T follicular helper cell (primary cell): ENCODE data around the gene REG4.
"Not testable (repeated sequence)": the region's sequence is repeated elsewhere in the genome, so short reads cannot be mapped to it uniquely, and the experiment has no call there.

ENCODE experiments used
- DNase-seq: peaks from one replicate; pipeline ENCODE4 v3.0.0-alpha.2; 2020; ENCODE audit warnings: low read depth

Gene REG4

GRCh38 chr1:119808491-119808890 is 2.8 kb downstream of the REG4 start:
- no peak for DNase-seq

GRCh38 chr1:119806489-119806888 is 4.8 kb downstream of the REG4 start:
- DNase-seq, result no peak

- no peak for DNase-seq
Observed at GRCh38 chr1:119805746-119806145, 5.5 kb downstream of the REG4 start.

DNA sequence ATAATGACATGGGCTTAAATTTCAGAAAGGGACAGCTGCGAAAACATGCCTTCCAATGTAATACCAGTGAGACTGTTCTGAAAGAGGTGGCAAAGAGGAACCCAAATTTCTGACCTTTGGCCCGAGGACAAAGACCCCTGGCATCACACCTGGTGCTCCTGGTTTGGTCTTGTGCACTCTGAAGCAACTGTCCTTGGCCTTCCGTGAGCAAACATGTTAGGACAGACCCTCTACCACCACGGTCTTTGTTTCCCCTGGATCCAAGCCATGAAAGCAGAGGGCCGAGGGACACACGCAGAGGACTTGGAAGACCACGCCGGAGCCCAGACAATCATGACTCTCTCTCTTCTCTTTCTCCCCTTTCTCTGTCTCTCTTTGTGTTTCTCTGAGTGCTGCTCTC is 6.0 kb downstream of the REG4 start:
- DNase-seq, result no peak

GRCh38 chr1:119799599-119800177 is 11.6 kb downstream of the REG4 start:
- no peak for DNase-seq

DNA sequence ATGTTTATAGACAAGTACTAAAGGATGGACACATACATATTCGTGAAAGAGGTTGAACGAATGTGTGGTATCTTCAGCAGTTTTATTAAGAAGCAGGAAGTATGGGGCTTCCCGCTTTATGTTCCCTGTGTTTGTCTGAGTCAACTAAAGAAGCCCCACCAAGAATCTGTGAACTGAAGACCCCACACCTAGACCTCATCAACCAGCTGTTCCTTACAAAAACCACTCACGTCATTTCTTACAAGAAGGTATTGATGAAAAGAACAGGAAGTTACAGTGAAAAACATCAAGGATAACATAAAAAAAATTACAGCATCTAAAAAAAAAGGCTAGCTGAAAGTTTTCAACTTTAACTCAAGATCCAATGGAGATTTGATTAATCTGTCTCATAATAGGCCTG is 12.3 kb downstream of the REG4 start:
- DNase-seq, result no peak

- DNase-seq, result no peak
Observed at GRCh38 chr1:119797606-119798005, 13.7 kb downstream of the REG4 start.

DNA sequence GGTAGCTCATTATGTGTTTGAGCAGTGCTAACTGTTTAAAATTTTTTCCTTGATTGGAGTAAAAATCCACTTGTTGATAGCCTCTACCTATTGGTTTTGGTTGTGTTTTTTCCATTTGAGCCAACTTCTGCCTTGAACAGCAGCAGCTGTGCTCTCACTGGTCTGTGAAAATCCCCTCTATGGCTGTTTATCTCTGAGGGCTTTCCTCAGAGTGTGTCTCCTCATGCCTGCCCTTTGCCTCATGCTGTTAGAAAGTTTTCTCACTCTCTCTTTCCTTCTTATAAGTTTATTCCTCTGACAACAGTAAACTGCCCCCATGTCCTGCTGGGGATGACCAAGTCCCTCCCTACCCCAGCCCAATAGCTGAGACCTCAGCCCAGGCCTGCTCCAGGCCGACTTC is 14.1 kb downstream of the REG4 start:
- DNase-seq, result no peak

GRCh38 chr1:119795261-119796200 is 15.7 kb downstream of the REG4 start:
- no peak for DNase-seq

DNA sequence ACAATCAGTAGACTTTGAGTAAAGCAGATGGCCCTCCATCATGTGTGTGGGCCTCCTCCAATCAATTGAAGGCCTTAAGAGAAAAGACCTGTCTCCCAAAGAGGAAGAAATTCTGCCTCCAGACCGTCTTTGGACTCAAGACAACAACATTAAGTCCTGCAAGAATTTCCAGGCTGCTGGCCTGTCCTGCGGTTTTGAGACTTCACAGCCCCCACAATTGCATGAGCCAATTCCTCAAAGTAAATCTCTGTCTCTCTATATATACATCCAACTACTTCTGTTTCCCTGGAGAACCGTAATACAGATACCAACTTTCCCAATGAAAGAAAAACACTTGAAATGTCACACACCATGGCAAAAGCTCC is 16.4 kb downstream of the REG4 start:
- no peak for DNase-seq

DNA sequence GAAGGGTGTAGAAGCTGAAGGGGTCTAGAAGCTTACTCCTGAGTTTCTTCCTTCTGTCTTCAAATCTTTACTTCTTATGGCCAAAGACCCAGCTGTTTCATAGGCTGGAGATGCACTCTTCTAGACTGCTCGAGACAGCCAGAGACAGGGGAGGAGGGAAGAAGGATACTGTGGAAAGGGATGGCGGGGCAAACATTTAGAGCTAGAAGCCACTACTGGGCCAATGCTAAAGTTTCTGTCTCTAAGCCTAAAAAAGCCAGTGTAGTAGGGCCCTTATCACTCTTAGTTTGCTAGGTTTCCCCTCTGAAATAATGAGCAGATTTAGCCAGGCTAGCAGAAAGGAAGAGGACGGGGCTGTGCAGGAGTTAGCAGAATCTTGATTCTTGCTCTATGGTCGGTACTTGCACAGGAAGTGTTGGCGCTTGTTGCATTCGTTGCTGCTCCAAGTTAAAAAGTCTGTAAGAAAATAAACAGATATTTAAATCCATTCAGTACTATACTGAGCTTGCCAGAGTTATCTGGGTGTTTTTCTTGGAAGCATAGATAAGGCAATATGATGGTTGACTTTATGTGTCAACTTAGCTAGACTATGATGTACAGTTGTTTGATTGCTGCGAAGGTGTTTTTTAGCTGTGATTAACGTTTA is 16.9 kb downstream of the REG4 start:
- no peak for DNase-seq

DNA sequence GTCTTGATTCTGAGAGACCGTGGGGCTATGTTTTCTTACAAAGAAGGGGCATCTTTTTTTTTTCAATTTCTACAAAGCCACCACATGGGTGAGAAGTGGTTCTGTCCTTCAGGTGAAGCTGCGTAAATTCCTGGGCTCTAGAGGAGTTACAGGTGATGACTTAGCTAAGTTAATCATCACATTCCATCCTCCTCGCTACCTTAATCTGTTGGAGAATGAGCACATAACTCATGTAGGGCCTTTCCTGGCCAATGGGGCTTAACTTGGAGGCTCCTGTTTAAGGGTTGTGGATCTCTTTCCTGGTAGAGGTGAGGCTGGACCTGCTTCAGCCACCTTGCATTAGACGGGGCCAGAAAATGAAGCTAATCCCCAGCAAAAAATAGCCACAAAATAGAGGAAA is 19.9 kb downstream of the REG4 start:
- DNase-seq, result no peak

DNA sequence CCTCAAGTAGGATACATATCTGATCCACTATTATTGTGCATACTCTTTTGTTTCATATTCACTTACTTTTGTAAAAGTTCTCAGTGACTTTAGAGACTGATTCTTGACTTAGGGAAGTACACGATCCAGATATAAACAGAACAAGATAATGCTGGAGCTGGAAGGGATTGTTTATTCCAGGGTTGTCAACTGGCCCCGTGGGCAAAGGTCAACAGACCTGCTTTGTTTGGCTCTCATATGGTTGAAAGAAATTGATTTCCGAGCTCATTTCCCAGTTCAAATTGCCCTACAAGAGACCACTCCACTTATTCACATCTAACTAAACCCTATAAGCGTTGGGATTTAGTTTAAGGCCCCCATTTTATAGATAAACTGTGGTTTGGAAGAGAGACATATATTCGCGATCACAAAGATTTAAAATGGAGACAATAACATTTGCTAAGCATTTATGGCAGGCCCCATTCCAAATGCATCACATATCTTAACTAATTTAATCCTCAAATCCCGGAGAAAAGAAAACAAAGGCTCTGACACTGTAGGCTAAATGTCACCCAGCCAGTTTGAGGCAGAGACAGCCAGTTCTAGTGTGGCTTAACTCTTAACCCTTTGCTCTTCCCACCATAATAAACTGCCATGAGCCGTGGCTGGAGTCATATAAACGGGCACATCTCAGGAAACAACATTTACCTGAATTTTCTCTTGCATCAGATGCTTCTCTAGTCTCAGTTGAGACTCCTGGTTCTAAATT is 20.6 kb downstream of the REG4 start:
- DNase-seq, result no peak

- DNase-seq, result no peak
Observed at GRCh38 chr1:119787776-119788175, 23.5 kb downstream of the REG4 start.

DNA sequence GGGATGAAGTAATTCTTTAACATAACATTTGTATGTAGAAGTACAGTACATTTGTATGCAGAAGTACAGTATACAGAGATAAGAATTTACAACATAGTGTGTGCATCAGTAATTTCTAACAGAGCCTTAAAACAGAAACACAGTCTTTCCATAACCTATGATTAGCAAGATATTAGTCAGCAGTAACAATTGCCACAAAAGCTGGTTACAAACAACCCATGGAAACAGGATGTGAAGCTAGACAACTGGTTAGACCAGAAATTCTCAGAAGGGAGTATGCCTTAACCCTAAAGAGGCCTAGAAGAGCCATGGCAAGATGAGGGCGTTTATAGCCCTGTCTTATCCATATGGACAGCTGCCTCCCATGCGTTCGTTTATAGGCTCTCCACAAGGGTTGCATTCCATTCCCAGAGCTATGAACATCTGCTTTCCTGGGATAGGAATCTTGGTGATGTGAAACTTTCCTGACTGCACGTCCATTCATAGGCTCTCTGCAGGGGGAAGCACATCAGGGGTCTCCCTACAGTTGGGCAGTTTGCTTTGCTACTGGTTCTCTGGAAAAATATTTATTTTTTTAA is 24.7 kb downstream of the REG4 start:
- not testable (repeated sequence) for DNase-seq

DNA sequence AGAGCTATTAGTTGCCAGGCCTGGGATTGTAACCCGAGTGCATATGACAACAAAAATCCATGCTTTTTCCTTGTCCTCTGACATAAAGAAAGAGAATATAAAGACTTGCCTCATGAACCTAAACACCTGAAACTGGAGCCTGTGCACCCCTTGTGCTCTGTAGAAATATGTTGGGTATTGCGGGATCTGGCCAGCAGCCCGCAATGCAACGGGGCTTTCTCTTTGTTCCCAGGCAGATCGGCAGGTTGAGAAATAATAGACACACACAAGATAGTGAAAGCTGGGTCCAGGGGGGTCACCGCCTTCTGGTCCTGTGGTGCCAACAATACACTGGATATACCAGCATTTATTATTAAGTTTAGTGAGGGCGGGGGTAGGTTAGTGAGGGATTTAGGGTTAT is 25.2 kb downstream of the REG4 start:
- DNase-seq, result not testable (repeated sequence)

DNA sequence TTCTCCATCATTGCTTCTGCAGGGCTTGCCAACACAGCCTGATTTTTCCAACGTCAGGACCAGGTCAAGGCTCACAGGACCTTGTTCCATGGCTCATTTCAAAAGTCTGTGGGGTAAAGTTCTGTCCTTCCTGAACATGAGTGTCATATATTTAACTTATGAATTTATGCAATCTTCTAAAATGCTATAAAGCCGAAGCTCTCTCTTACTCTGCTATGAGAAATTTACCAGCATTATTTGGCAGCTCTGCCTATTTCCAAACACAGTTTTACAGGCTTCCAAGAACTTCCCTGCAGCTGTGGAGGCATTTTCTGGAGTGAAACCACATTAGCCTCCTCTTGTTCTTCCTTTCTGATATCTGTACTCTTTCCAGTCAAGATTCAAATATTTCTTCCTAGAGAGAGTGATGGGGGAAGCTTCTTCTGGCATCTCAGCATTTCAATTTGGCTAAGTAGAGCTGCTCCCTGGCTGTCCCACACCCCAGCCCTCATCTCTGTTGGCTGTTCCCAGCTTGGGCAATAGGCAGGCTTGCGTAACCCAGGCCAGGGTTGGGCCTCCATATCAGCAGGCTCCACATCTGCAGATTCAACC is 27.0 kb downstream of the REG4 start:
- DNase-seq, result no peak

- DNase-seq, result no peak
Observed at GRCh38 chr1:119783354-119784185, 27.7 kb downstream of the REG4 start.

GRCh38 chr1:119782631-119783325 is 28.5 kb downstream of the REG4 start:
- no peak for DNase-seq
